ENCODE data around the gene TRMT11. TPM values are rescaled to one million over a fixed set of nuclear protein-coding genes. Genes with fewer than 3 reads are reported as not detected.

TRMT11 gene
- total and polyA plus RNA-seq, 9 of the 15 experiments (the other 6 are each of a cell fraction or from before 2014, with no cell fraction given), result 38.8 to 88.0 (median 59.8) TPM

- 0 out of 4 replicates have a peak, but pooled peaks have one; percentile 8 to 16 for TF ChIP-seq MNT (conservative IDR thresholded peaks at IDR 0.05)
- TF ChIP-seq TAL1 (IDR thresholded peaks at IDR 0.05), result no peak
- TF ChIP-seq NFATC3 (IDR thresholded peaks at IDR 0.05), result no peak
- no peak for TF ChIP-seq U2AF1 (optimal IDR thresholded peaks at IDR 0.05; ENCODE audit: low read depth, low read length)
- no peak for TF ChIP-seq GTF2A2 (tag; IDR thresholded peaks at IDR 0.05)
- TF ChIP-seq ZFP36 (IDR thresholded peaks at IDR 0.05; ENCODE audit: low read depth, low read length, partially characterized antibody), result no peak
- TF ChIP-seq MXI1 (IDR thresholded peaks at IDR 0.05; ENCODE audit: low read depth, low read length), result no peak
- peak; percentile 91 for TF ChIP-seq ARID3A (IDR thresholded peaks at IDR 0.05; ENCODE audit: borderline replicate concordance, low read depth, low read length)
- no peak for TF ChIP-seq FOXO4 (CRISPR knock-in tag; IDR thresholded peaks at IDR 0.05)
- TF ChIP-seq TCFL5 (CRISPR knock-in tag; conservative IDR thresholded peaks at IDR 0.05), result no peak
- TF ChIP-seq XRCC4 (IDR thresholded peaks at IDR 0.05; ENCODE audit: extremely low read depth, insufficient read depth, insufficient read length), result no peak
- TF ChIP-seq GTF2E2 (tag; IDR thresholded peaks at IDR 0.05), result no peak
- TF ChIP-seq SMARCA5 (IDR thresholded peaks at IDR 0.05), result peak; percentile 68; the same call in 1 of the 2 replicates
- TF ChIP-seq ZNF583 (CRISPR knock-in tag; IDR thresholded peaks at IDR 0.05), result no peak
- TF ChIP-seq OTX1 (CRISPR knock-in tag; IDR thresholded peaks at IDR 0.05), result 0 out of 2 replicates have a peak, but pooled peaks have one; percentile 55
- no peak for TF ChIP-seq GTF2B (IDR thresholded peaks at IDR 0.05; ENCODE audit: extremely low read depth, insufficient read length)
- no peak; the same call in 1 of the 2 replicates for TF ChIP-seq ADNP (tag; IDR thresholded peaks at IDR 0.05)
- no peak for TF ChIP-seq ELK1 (CRISPR knock-in tag; IDR thresholded peaks at IDR 0.05)
- no peak for TF ChIP-seq ZNF134 (CRISPR knock-in tag; conservative IDR thresholded peaks at IDR 0.05)
- TF ChIP-seq KAT8 (IDR thresholded peaks at IDR 0.05; ENCODE audit: low read depth), result no peak; the same call in 1 of the 2 replicates
- TF ChIP-seq MAX (CRISPR knock-in tag; IDR thresholded peaks at IDR 0.05), result no peak
- TF ChIP-seq SMARCE1 (IDR thresholded peaks at IDR 0.05), result peak; percentile 28; the same call in 1 of the 2 replicates
Measured at GRCh38 chr6:125945378-125946141, 40.8 kb upstream of the TRMT11 start (continued).

Measured in K562 (cell line).